ENCODE data around the gene TRMT44.

DNA sequence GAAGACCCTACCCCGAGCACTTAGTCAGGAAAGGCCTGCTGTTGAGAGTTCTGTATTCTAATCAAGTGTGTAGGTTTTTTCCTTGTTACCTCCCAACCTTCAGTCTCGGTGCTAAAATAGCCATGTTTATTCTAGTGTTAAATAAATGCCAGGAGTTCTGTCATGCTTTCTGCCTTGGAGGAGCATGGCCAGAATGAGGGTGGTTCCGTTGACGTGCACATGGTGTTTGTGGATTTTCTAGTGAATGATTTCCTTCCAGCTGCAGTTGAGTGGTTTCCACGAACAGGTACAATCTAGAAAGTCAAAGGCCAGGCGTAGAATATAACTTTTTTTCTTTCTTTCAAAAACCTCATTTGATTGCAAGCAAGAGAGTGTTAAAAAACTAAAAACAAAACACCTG is 21.0 kb downstream of the TRMT44 start:
- TF ChIP-seq, protein P1, sequence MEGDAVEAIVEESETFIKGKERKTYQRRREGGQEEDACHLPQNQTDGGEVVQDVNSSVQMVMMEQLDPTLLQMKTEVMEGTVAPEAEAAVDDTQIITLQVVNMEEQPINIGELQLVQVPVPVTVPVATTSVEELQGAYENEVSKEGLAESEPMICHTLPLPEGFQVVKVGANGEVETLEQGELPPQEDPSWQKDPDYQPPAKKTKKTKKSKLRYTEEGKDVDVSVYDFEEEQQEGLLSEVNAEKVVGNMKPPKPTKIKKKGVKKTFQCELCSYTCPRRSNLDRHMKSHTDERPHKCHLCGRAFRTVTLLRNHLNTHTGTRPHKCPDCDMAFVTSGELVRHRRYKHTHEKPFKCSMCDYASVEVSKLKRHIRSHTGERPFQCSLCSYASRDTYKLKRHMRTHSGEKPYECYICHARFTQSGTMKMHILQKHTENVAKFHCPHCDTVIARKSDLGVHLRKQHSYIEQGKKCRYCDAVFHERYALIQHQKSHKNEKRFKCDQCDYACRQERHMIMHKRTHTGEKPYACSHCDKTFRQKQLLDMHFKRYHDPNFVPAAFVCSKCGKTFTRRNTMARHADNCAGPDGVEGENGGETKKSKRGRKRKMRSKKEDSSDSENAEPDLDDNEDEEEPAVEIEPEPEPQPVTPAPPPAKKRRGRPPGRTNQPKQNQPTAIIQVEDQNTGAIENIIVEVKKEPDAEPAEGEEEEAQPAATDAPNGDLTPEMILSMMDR (IDR thresholded peaks at IDR 0.05; ENCODE audit: borderline replicate concordance, extremely low read depth, low read length, poor library complexity, severe bottlenecking): no peak
- no peak for TF ChIP-seq EZH2 (IDR thresholded peaks at IDR 0.05; ENCODE audit: borderline replicate concordance, low read depth, low read length, severe bottlenecking)
